Stimulated activated naive CD8-positive, alpha-beta T cell treated with anti-CD3 and anti-CD28 coated beads, Interleukin-15, Interleukin-2, amounts not matched to agents 100 U/mL and 50 U/mL, for 24 hours (primary cell): Measurements from ENCODE around the gene PNLIPRP1.
A peak's percentile ranks its signal among the peaks of the same experiment; 100 is the strongest.

Experiments used
- ATAC-seq: fragments of 150-1000 bp; cut with Tn5 transposase; one replicate; pipeline ENCODE4 v1.10.0; 2021
- DNase-seq: peaks from one replicate; pipeline ENCODE4 v3.0.0; 2021

The PNLIPRP1 gene

DNA sequence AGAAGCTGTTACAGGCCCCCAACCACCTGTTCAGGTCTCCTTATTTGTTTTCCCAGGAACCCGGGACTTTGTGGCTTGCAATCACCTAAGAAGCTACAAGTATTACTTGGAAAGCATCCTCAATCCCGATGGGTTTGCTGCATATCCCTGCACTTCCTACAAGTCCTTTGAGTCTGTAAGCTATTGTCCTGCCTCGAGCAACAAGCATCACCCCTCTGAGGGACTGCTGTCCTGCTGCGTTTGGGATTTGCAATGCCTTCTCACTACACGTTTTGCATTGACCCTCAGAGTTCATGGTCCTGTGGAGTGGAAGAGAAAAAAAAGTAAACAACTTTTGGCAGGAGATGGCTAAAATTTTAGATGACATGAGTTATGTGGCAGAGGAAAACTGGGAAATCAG lies 9.2 kb downstream of the PNLIPRP1 start:
- DNase-seq: no peak
- no peak for ATAC-seq

DNA sequence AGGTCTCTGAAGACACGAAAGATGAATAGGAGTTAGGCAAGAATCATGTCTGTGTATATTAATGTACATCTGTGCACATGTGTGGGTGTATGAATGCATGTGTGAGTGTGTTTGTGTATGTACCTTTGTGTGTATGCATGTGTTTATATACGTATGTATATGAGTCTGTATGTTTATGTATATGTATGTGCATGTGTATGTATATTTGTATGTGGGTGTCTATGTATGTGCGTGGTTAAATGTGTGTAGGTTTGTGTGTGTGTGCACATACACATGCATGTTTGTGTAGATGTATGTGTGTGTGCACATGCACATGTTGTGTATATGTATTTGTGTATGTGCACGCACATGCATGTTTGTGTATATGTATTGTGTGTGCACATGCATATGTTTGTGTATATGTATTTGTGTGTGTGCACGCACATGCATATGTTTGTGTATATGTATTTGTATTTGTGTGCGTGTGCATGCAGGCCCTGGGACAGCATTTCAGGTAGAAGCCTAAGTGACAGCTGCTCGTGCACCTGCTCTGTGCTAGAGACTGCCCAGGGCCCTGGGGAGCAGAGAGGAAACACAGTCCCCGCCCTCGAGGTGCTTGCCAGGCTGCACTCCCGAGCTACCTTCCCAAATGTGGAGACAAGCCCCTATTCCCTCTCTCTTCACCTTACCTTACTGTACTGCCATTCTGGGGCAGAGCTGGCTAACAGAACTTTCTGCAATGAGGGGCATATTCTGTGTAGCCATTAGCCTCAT lies 12.1 kb downstream of the PNLIPRP1 start:
- no peak for DNase-seq
- no peak for ATAC-seq

- ATAC-seq: no peak
- no peak for DNase-seq
Observed at GRCh38 chr10:116606061-116606483, 15.3 kb downstream of the PNLIPRP1 start.

GRCh38 chr10:116607336-116607735 lies 16.6 kb downstream of the PNLIPRP1 start:
- ATAC-seq (no peak), DNase-seq (no peak)

DNA sequence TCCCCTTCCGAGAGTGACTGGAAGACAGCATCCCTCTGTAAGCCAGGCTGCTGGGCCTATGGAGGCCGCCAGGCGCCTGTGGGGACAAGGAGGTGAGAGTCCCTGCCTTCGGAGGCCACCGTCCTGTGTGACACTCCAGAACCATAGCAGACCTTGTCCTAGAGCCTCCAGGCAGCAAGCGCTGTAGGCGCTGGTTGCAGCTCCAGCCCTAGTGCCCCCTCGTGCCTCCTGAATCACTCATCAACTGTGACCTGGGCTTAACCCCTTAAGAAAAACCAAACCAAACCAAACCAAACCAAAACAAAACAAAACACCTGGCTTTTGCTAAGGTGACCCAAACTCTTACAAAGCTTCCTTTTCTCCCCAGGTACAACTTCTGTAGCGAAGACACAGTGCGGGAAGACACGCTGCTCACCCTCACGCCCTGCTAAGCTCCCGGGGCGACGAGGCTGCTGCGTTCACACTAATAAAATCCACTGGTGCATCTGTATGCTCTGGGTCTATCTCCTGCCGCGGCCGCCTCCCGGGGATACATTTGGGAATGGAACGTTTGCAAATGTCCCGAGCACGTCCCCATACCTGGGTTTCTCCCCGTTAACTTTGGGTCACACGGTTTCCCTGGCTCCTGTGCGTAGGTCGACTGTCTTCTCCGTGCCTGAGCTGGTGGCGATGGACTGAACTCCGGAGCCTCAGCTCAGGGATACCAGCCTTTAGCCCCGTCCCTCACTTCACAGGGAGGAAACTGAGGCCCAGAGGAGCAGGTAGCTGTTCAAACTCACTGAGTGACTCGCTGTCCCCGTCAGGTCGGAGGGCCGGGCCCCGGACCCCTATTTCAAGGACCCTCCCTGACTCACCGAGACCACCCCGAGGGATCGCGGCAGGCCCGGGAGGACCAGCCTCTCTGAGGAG lies 18.2 kb downstream of the PNLIPRP1 start:
- DNase-seq: no peak
- no peak for ATAC-seq

DNA sequence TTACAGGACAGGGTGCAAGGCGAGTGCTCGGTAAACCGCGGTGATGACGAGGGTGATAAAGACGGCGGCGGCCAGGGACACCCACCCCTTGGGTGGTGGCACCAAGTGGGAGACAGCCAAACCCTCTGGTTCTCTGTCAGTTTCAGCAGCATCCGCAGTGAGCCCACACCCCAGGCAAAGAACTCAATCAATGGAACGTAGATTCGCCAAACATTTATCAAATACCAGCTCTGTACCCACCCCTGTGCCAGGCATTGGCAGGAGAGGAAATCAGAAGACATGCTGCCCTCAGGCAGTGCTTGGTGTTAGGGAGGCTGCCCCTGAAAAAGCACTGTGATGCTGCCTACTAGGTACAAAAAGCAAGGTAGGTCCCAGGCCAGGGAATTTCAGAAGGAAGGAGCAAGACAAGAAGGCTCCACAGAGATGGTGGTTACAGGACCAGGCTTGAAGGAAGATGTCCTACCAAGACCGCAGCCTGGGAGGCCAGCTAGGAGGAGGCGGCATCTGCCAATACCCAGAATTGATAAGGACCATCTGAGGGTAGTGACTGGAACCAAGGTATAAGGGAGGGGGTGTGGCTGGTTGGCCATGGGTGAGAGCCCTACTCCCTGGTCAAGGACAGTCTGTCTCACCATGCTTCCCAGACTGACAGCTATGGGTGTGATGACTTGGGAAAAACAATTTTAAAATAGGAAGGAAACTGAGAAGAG lies 19.8 kb downstream of the PNLIPRP1 start:
- DNase-seq (no peak), ATAC-seq (no peak)

DNA sequence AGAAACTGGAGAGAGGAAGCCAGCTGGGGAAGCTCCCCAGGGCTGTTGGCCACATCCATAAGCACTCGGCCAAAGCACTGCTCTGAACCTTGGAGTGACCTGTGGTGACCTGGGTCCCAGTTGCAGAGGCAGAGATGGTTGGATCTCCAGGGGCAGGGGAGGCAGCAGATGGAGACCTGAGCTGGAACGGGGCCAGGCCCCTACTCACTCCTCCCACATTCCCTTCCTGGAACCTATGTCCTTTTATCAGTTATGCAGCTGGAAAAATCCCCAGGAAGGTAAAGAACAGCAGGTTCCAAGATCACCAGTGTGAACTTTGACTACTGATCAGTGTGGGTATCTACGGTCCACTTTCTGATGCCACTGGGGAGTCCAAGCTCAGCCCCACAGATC lies 20.4 kb downstream of the PNLIPRP1 start:
- DNase-seq: no peak
- ATAC-seq: no peak

GRCh38 chr10:116612107-116612769 lies 21.5 kb downstream of the PNLIPRP1 start:
- ATAC-seq (no peak), DNase-seq (no peak)

- DNase-seq (no peak), ATAC-seq (no peak)
Observed at GRCh38 chr10:116613471-116613870, 22.7 kb downstream of the PNLIPRP1 start.

- ATAC-seq: no peak
- DNase-seq: no peak
Observed at GRCh38 chr10:116614796-116615195, 24.0 kb downstream of the PNLIPRP1 start.

- DNase-seq (no peak), ATAC-seq (no peak)
Observed at GRCh38 chr10:116615199-116615776, 24.5 kb downstream of the PNLIPRP1 start.

- ATAC-seq: no peak
- DNase-seq: no peak
Observed at GRCh38 chr10:116620423-116621400, 30.0 kb downstream of the PNLIPRP1 start, which contains the start of gene PNLIPRP2. Gene PNLIPRP2, plus strand, starts transcription at chr10:116620953.

- ATAC-seq: no peak
Observed at GRCh38 chr10:116621476-116621875, 30.7 kb downstream of the PNLIPRP1 start.

DNA sequence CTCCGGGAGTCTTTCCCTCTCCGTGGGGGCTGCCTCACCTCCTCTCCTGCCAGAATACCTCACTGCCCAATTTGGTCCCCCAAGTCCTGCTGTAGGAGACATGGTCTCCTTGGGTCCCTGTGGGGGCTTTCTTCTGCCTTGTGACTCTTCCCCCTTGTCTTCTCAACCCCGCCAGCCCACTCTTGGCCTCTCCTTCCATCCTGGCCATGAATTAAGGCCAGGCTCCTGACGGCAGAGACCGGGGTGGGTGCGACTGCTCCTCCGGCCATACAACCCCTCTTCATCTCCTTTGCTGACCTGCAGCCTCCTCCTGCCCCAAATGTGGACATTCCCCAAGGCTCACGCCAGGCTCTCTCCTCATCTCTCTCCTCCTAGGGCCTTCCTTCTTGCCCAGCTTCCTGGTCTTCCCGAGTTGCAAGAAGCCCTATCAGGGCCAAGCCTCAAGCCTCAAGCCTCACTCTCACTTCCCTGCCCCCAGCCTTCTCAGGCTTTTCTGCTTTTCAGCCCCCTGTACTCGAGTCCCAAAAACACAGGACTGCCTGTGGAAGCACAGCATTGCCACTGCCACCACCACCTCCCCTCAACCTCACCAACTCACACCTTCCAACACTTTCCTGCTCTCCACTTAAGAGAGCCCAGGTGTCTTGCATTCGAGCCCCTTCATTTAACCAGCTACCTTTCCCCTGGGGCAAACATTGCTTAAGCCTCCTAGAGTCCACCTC lies 31.3 kb downstream of the PNLIPRP1 start:
- ATAC-seq: no peak
- DNase-seq: no peak

More at GRCh38 chr10:116621476-116621875, 30.7 kb downstream of the PNLIPRP1 start:
- DNase-seq: no peak

DNA sequence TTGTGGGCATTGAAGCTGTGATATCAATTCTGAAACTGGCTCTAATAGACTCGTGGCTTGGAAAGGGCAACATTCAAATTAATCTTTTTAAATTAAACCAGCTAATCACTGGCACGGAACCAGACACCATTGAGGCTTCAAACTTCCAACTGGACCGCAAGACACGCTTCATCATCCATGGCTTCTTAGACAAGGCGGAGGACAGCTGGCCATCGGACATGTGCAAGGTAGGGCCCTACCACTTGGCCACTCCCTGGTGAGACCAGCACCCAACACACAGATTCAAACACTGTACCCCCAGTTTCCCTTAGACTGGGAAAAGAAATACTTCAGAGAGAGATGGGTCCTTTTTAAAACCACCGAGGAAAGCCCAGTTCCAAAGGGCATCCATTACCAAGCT lies 35.1 kb downstream of the PNLIPRP1 start:
- no peak for DNase-seq
- no peak for ATAC-seq

DNA sequence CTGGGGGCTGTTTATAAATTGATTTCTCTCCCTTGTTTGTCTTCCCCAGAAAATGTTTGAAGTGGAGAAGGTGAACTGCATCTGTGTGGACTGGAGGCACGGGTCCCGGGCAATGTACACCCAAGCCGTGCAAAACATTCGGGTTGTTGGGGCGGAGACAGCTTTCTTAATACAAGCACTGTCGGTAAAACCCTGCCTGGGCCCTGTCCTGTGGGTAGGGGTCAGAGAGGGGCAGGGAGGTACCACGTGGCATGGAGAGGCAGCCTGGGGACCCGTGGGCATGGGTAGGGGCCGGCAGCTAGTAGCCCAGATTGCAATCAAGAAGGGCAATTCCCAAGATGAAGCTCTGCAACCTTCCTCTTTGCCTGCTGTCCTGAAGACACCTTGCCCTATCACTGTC lies 36.1 kb downstream of the PNLIPRP1 start:
- DNase-seq: no peak
- no peak for ATAC-seq

DNA sequence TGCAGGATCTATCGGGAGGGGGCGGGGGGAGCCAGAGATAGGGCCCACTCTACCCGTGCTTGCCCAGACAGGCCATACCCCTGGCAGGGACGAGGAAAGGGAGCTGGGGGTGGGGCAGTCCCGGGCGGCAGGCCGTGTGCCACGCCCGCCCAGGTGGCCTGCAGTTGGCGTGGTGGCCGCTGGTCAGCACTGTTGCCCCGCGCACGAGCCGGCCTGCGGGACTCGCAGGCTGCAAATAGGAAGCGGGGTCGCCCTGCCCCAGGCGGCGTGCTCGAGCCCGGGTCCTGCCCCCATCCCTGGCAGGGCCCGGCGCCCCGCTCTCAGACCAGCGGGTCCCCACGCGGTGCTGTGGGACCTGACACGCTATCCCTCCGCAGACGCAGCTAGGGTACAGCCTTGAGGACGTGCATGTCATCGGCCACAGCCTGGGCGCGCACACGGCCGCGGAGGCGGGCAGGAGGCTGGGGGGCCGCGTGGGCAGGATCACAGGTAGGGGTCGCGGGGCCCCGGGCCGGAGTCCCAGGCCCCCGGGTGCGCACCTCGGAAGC lies 36.7 kb downstream of the PNLIPRP1 start:
- ATAC-seq: peak; percentile 15
- DNase-seq: no peak

- ATAC-seq (no peak), DNase-seq (no peak)
Observed at GRCh38 chr10:116629340-116629739, 38.6 kb downstream of the PNLIPRP1 start.

- DNase-seq (no peak), ATAC-seq (no peak)
Observed at GRCh38 chr10:116630020-116630419, 39.3 kb downstream of the PNLIPRP1 start.
